HG03571 (cell line): ENCODE data around the gene SPO11.

Experiments used
- ATAC-seq: cut with Tn5 transposase; IDR thresholded peaks from one replicate; pipeline ENCODE4 v1.9.1; 2021; ENCODE audit not compliant: unreplicated experiment

Gene SPO11

DNA sequence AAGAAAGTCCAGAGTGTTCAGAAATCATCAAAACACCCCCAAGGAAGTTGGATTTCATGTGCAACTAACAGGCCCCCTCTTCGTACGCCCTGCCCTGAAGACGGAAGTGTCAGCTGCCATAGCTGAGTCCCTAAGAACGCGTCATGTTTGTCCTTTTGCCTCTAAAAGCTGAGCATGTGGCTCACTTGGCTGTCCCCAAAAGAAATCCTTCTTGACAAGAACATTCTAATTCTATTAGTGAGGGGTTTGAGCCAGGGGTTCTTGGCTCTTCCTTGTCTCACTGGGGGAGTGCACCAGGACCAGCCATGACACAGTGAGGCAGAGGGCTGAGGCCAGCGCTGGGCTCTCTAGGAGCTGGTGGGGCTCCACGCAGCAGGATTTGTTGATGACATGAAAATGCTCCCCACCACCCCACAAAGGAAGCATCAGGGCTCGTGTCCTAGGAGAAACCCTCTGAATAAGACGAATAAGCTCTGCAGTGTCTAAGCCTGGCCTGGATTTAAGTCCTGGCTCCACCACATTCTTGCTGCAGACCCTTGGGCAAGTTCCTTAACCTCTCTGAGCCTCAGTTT, 20.0 kb upstream of the SPO11 start:
- no peak for ATAC-seq

DNA sequence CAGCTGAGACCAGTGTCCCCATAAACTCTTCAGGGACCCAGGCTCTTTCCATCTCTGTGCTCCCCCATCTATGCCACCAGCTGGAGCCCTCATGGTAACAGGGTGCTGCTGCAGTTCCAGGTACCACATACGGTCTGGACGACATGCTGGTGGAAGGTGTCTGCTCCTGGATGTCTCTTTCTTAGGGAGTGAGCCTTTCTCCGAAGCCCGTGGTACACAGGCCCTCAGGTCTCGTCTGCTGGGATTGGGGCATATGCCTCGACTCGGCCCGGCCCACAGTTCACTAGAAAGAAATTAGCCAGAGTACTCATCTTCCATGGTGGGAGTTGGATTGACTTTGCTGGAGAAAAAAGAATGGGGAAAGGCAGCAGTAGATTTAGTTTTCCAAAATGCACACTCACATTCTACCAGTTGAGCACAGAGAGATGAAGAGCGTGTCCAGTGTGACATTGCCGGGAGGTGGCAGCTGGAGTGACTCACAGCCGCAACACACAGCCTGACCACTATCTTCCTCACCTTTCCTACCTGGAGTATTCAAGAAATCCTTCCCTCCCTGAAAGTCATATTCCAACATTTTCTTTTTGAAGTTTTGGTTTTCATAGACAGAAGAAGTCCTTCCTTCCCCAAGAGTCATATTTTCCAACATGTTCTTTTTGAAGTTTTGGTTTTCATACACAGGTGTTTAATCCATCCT, 18.6 kb upstream of the SPO11 start:
- ATAC-seq = no peak

- no peak for ATAC-seq
These were observed 17.5 kb upstream of the SPO11 start for GRCh38 chr20:57312138-57312537.

DNA sequence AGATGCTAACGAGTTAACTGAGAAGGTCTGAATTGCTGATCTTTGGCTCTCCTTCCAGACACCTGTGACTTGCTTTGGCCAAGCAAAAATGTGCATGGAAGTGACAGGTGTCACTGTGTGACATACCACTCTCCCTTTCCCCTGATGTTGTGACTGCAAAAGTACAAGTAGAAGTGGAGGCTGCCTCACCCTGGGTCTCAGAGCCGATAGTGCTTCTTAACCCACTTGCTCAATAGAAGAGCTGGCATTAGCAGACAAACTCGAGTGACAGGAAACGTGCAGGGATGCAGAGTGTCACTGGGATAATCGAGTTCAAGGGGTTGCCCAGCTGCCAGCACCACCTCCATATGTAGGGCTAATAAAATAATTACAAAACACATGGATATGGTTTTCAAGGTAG, 16.4 kb upstream of the SPO11 start:
- ATAC-seq = no peak

DNA sequence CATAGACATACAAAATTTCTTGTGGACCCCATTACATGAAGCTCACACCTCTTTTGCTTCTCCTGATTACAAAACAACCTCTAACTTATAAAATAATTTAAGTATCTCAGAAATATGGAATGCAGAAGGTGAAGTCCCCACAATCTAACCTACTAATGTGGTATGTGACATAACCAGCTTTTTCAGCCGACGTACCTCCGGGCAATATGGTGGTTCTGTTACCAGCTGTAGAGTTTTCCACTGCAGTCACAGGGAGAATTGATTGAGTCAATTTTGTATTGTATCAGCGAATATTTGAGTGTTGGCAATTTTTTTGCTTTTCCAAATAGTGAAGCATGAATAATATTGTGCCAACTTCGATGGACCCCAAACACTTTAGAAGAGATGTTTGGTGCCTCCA, 15.7 kb upstream of the SPO11 start:
- no peak for ATAC-seq

GRCh38 chr20:57315083-57315975, 14.3 kb upstream of the SPO11 start:
- no peak for ATAC-seq

- ATAC-seq = no peak
These were observed 13.6 kb upstream of the SPO11 start for GRCh38 chr20:57315976-57316480.

DNA sequence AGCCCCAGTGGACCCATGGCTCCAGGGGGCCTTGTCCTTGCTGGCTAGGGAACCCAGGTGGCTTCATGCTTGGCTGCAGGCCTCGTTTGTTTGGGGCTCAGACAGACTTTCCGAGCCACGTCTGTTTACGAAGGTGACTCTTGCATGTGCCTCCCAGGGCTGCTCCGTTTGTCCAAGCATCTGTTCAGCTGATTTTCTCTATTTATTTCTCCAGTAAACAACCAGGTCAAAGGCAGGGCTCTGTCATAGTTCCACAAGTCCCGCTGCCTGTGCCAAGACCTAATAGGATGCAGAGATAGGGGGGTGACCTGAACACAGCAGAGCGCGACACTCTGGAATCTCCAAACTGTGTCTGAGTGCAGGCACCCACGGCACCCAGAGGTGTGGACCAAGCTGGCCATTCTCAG, 12.8 kb upstream of the SPO11 start:
- ATAC-seq = no peak

DNA sequence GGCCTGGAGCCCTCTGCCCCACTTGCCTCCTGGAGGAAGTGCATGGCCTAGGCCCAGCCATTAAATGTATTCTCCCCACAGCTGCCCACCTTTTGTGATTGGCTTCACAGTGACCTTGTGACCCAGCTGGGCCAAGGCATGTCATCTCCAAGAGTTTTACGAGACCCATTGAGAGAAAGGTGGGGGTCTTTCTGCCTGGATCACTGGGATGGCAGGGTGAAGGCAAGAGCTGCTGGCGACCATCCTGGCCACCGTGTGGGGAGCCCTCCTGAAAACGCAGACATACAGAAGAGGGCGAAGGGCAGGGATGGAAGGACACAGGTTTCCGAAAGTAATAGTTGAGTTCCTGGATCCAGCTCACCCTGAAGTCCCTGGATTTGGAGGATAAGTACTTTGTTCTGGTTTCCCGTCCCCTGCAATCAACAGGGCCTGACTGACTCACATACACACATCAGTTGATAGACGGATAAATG, 12.3 kb upstream of the SPO11 start:
- no peak for ATAC-seq

GRCh38 chr20:57317789-57318371, 11.7 kb upstream of the SPO11 start:
- no peak for ATAC-seq

DNA sequence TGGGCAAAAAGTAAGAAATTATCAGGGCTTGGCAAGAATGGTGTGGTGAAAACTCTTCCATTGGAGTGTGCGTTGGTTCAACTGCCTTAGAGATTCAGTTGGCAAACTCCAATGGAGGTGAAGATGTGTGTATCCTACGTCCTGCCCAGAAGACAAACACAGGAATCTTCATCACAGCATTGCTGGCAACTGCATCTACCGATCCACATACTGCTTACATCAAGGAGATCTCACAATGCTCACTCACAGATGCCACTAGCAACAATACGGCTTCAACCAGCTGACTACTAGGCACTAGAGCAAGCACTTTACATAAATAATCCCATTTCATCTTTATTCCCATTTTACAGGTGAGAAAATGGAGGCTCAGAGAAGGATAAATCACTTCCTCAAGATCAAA, 10.0 kb upstream of the SPO11 start:
- no peak for ATAC-seq

- ATAC-seq = no peak
These were observed 9.2 kb upstream of the SPO11 start for GRCh38 chr20:57320358-57320757.

DNA sequence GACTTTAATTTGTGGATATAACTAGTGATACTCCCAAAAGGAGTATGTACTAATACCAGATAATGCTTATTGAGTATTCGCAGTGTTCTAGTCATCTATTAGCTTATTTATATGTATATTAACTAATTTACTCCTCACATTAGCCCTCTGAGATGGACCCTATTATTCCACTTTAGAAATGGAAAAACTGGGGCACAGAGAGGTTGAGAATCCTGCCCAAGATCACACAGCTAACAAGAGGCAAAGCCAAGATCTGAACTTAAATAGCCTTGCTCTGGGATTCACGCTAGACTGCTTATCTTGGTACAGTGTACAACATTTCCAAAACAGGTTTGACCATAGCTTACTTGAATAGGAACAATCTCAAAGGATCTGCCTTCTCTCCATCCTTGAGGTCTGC, 8.5 kb upstream of the SPO11 start:
- ATAC-seq = no peak

GRCh38 chr20:57322476-57322875, 7.1 kb upstream of the SPO11 start:
- ATAC-seq = no peak

GRCh38 chr20:57323034-57323433, 6.6 kb upstream of the SPO11 start:
- ATAC-seq = no peak

DNA sequence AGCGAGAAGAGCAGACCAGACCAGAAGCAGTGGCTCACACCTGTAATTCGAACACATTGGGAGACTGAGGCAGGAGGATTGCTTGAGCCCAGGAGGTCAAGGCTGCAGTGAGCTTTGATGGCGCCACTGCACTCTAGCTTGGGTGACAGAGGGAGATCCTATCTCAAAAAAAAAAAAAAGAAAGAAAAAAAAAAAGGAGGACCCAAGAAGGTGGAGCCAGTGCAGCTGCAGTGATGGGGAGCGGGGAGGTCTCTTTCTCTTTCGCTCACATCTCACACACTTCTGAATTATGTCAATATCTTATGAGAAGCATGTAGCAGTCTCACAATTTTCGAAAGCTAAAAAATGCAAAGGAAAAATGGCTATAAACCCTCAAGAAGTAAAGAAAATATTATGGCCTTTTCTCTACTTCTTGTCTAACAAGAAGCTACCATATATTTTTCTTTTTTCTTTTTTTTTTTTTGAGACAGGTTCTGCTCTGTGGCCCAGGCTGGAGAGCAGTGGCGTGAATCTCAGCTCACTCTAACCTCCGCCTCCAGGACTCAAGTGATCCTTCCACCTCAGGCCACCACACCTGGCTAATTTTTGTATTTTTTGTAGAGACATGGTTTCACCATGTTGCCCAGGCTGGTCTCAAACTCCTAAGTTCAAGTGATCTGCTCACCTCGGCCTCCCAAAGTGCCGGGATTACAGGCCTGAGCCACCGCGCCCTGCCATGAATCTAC, 3.8 kb upstream of the SPO11 start:
- ATAC-seq = no peak

DNA sequence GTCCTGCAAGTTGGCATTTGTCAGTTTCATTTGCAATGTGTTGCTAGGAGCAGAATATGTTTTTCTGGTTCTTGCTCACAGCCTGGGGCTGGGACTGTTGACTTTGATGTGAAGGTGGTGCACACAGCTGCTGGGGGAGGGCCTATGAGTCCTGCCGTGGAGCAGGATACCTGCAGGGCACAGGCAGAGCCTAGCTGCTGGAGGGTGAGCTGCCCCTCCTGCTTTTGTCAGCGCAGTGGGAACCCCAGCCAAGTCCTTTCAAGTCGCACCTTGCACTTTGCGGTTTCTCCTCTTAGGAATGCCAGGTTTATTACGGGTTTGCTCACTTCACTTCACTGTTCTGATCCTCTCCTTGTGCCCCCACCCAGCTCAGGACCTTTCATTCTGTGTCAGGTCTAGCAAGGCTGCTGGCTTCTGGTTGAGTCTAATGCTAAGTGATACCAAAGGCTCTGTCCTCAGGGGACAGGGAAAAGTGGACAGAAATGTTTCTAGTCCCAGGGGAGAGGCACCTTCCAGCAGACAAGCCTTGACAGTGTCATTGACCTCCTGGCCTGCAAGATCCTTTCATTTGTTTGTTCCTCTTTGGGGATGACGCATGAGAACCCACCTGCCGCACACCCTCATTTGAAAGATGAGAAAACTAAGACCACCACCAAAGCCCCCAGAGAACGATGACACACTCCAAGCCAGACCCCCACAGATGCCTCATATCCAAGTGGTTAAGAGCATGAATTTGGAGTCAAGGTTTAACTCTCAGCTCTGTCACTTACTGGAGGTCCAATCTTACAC, 2.7 kb upstream of the SPO11 start:
- no peak for ATAC-seq

GRCh38 chr20:57327820-57328219, 1.8 kb upstream of the SPO11 start:
- no peak for ATAC-seq

DNA sequence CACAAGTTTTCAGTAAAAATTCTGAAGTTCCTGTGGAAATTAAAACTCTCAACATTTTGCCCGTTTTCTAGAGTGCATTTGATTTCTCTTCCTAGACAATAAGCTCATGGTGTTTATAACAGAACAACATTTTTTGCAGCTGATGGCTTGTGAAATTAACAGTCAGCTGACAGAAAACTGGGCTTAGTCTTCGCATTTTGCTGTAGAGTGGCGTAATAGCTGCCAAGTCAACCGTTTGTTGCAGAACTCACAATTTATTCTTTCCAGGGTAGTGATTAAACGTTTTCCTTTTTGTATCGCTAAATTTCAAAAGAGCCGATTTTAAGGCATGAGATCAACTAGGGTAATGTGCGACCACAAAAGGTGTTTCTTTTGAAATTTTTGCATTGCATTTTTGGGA, 1.4 kb downstream of the SPO11 start:
- no peak for ATAC-seq
